Measurements from ENCODE around the gene STK39. TPM values are rescaled to one million over a fixed set of nuclear protein-coding genes. Genes with fewer than 3 reads are reported as not detected.

STK39 gene
- total RNA-seq, 1 donor from 2014 or later: 14.3 TPM

GRCh38 chr2:167940346-167940725 is 307.1 kb downstream of the STK39 start:
- TF ChIP-seq CTCF (IDR thresholded peaks at IDR 0.05; ENCODE audit: unreplicated experiment): no peak
- Mint-ChIP-seq H3K27ac (ENCODE audit: unreplicated experiment) (no peak overlapping the region), H3K36me3 (ENCODE audit: low read depth, unreplicated experiment) (no peaks in the 10 kb centered on the region), H3K4me1 (ENCODE audit: unreplicated experiment) (no peaks in the 10 kb centered on the region), H3K4me3 (ENCODE audit: unreplicated experiment) (no peak overlapping the region), H3K27me3 (ENCODE audit: unreplicated experiment) (no peaks in the 10 kb centered on the region), H3K9me3 (ENCODE audit: unreplicated experiment) (no peaks in the 10 kb centered on the region)
- no peak for DNase-seq (ENCODE audit: low spot score)

- no peak for DNase-seq (ENCODE audit: low spot score)
- Mint-ChIP-seq H3K4me1 (ENCODE audit: unreplicated experiment) (no peaks in the 10 kb centered on the region), H3K36me3 (ENCODE audit: low read depth, unreplicated experiment) (no peaks in the 10 kb centered on the region), H3K27me3 (ENCODE audit: unreplicated experiment) (no peaks in the 10 kb centered on the region), H3K9me3 (ENCODE audit: unreplicated experiment) (no peaks in the 10 kb centered on the region), H3K4me3 (ENCODE audit: unreplicated experiment) (no peak overlapping the region), H3K27ac (ENCODE audit: unreplicated experiment) (no peak overlapping the region)
- no peak for TF ChIP-seq CTCF (IDR thresholded peaks at IDR 0.05; ENCODE audit: unreplicated experiment)
Observed at GRCh38 chr2:167939514-167940345, 307.7 kb downstream of the STK39 start.

GRCh38 chr2:167937403-167937802 is 310.0 kb downstream of the STK39 start:
- Mint-ChIP-seq H3K36me3 (ENCODE audit: low read depth, unreplicated experiment) (no peaks in the 10 kb centered on the region), H3K27me3 (ENCODE audit: unreplicated experiment) (no peaks in the 10 kb centered on the region), H3K9me3 (ENCODE audit: unreplicated experiment) (no peaks in the 10 kb centered on the region), H3K4me1 (ENCODE audit: unreplicated experiment) (no peaks in the 10 kb centered on the region), H3K27ac (ENCODE audit: unreplicated experiment) (no peak overlapping the region), H3K4me3 (ENCODE audit: unreplicated experiment) (no peak overlapping the region)
- DNase-seq (ENCODE audit: low spot score): no peak
- no peak for TF ChIP-seq CTCF (IDR thresholded peaks at IDR 0.05; ENCODE audit: unreplicated experiment)

GRCh38 chr2:167935803-167936110 is 311.6 kb downstream of the STK39 start:
- no peak for TF ChIP-seq CTCF (IDR thresholded peaks at IDR 0.05; ENCODE audit: unreplicated experiment)
- H3K4me3 Mint-ChIP-seq (ENCODE audit: unreplicated experiment): no peak overlapping the region
- no peaks in the 10 kb centered on the region for H3K9me3 Mint-ChIP-seq (ENCODE audit: unreplicated experiment)
- H3K27ac Mint-ChIP-seq (ENCODE audit: unreplicated experiment): no peak overlapping the region
- no peaks in the 10 kb centered on the region for H3K27me3 Mint-ChIP-seq (ENCODE audit: unreplicated experiment)
- no peaks in the 10 kb centered on the region for H3K36me3 Mint-ChIP-seq (ENCODE audit: low read depth, unreplicated experiment)
- H3K4me1 Mint-ChIP-seq (ENCODE audit: unreplicated experiment): peaks cover 3% of the 10 kb centered on the region
- DNase-seq (ENCODE audit: low spot score): no peak

GRCh38 chr2:167933097-167933814 is 314.1 kb downstream of the STK39 start:
- no peaks in the 10 kb centered on the region for H3K9me3 Mint-ChIP-seq (ENCODE audit: unreplicated experiment)
- DNase-seq (ENCODE audit: low spot score): no peak
- peaks cover 3% of the 10 kb centered on the region for H3K4me1 Mint-ChIP-seq (ENCODE audit: unreplicated experiment)
- H3K4me3 Mint-ChIP-seq (ENCODE audit: unreplicated experiment): no peak overlapping the region
- no peak overlapping the region for H3K27ac Mint-ChIP-seq (ENCODE audit: unreplicated experiment)
- no peak for TF ChIP-seq CTCF (IDR thresholded peaks at IDR 0.05; ENCODE audit: unreplicated experiment)
- H3K36me3 Mint-ChIP-seq (ENCODE audit: low read depth, unreplicated experiment): no peaks in the 10 kb centered on the region
- no peaks in the 10 kb centered on the region for H3K27me3 Mint-ChIP-seq (ENCODE audit: unreplicated experiment)
